Measurements from ENCODE around the gene CYP2R1.

CYP2R1 gene

DNA sequence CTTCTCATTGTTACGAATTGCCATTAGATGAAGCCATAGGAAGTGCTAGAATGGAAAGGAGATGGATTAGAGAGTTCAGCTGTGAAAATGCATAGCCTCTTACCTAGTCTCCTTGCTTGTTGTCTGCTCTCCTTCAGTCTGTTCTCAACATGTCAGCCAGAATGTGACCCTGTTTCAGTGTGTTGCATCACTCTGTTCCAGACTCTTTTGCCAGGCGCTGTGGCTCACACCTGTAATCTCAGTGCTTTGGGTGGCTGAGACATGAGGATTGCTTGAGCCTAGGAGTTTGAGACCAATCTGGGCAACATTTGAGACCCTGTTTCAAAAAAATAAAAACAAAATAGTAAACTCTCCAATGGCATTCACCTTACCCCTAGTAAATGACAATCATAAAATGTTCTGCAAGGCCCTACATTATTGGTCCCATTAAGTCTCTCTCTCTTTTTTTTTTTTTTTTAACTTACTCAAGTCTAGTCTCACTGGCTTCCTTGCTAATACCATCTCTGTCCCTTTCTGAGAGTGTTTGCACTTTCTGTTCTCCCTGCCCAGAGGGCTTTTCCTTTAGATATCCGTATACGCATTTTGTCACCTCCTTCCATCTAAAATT is 39.4 kb downstream of the CYP2R1 start:
- FAIRE-seq (no peak), DNase-seq (ENCODE audit: insufficient read length, low spot score) (no peak)
- TF ChIP-seq PAX5 (IDR thresholded peaks at IDR 0.05; ENCODE audit: insufficient read depth, low read length, severe bottlenecking) (no peak), SPI1 (IDR thresholded peaks at IDR 0.05; ENCODE audit: low read depth, low read length) (no peak), POU2F2 (IDR thresholded peaks at IDR 0.05; ENCODE audit: low read depth, low read length) (no peak), TAF1 (IDR thresholded peaks at IDR 0.05; ENCODE audit: low read depth, low read length) (no peak), POLR2AphosphoS5 (IDR thresholded peaks at IDR 0.05; ENCODE audit: low read depth, low read length) (no peak), POLR2A (IDR thresholded peaks at IDR 0.05; ENCODE audit: low read depth, low read length) (no peak)

DNA sequence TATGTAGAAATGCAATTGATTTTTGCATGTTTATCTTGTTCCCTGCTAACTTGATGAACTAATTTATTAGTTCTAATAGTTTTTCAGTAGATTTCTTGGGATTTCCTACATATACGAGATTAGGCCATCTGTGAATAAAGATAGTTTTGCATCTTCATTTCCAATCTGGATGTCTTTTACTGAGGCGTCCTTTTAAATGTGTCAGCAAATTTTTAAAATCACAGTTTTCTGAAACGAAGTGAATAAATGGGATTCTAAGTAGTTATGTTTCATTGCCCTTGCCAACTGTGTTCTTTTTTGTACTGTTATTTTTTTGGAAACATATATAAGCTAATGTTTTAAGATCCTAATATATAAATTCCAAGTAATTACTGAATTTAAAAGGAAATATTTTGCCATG is 50.0 kb downstream of the CYP2R1 start:
- DNase-seq (ENCODE audit: insufficient read length, low spot score): no peak
- no peak for FAIRE-seq
- no peak for TF ChIP-seq POLR2A (IDR thresholded peaks at IDR 0.05; ENCODE audit: low read depth, low read length)
- no peak for TF ChIP-seq PAX5 (IDR thresholded peaks at IDR 0.05; ENCODE audit: insufficient read depth, low read length, severe bottlenecking)
- no peak for TF ChIP-seq POU2F2 (IDR thresholded peaks at IDR 0.05; ENCODE audit: low read depth, low read length)
- no peak for TF ChIP-seq SPI1 (IDR thresholded peaks at IDR 0.05; ENCODE audit: low read depth, low read length)
- TF ChIP-seq POLR2AphosphoS5 (IDR thresholded peaks at IDR 0.05; ENCODE audit: low read depth, low read length): no peak
- no peak for TF ChIP-seq TAF1 (IDR thresholded peaks at IDR 0.05; ENCODE audit: low read depth, low read length)

DNA sequence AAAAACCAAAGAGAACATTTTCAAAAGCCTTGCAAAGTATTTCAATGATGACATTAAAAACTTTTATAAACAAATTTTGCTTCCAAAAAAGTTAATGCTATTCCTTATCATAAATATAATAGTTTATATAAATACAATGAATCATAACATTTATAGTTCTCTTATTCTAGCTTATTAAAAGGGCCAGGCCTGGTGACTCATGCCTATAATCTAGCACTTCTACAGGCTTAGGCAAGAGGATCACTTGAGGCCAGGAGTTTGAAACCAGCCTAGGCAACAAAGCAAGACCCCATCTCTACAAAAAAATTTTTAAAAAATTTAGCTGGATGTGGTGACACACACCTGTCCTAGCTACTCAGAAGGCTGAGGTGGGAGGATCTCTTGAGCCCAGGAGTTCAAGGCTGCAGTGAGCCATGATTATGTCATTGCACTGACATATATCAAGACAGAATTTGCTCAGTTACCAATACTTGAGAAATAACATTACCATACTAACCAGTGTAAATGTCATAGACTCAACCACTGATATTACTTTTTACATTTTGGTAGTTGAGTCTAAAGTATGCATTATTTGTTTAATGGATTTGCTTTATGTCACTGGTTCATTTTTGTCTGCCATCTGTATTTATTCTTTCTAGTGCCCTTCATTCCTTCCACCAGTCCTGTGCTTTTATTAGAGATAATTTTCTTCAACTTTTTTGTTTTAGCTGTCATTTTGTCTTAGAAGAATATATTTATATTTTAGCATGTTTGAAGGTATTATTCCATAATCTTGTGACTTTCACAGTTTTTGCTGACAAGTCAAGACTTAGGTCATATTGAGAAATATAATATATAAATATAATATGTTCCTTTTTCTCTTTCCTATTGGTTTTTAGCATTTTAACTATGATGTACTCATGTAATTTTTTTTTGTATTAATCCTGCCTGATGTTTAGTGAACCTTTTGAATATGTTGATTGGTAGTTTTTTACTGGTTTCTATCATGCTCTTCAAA is 56.2 kb downstream of the CYP2R1 start:
- FAIRE-seq: no peak
- no peak for TF ChIP-seq TAF1 (IDR thresholded peaks at IDR 0.05; ENCODE audit: low read depth, low read length)
- no peak for DNase-seq (ENCODE audit: insufficient read length, low spot score)

All from GM12891 (cell line).